T-helper 1 cell treated with Interleukin-12 subunit alpha and Interleukin-12 subunit beta and Interleukin-4 antibody, amounts not matched to agents 30 ng/mL and 1 ng/mL, for 36 hours (primary cell): ENCODE measurements around the gene HOXD12. TPM values are rescaled to one million over a fixed set of nuclear protein-coding genes. Genes with fewer than 3 reads are reported as not detected.

Experiments
- intact Hi-C: fragments of 100-400 bp; cut with micrococcal nuclease; formaldehyde crosslinking; loops from one replicate; pipeline ENCODE4 v1.15.1; 2024
- total RNA-seq: library from RNA; stranded (reverse); gene quantifications from 2 replicates; pipeline ENCODE4 v1.2.3, GENCODE V29; 2022

HOXD12 gene
- total RNA-seq, 1 donor from 2014 or later, result not detected

- intact Hi-C loops, result no loop called here
Observed at GRCh38 chr2:176117162-176117822, 17.7 kb downstream of the HOXD12 start.

- intact Hi-C loops, result no loop called here
Observed at GRCh38 chr2:176117823-176118371, 18.3 kb downstream of the HOXD12 start.

- intact Hi-C loops, result loop anchor here (1.0 kb wide), 1 partner anchor 9 kb away; no protein-coding TSS in a partner anchor
Observed at GRCh38 chr2:176118601-176119339, 19.2 kb downstream of the HOXD12 start.

GRCh38 chr2:176120364-176121189, 21.0 kb downstream of the HOXD12 start:
- intact Hi-C loops, result loop anchor here (1.0 kb wide), 1 partner anchor 12 kb away; no protein-coding TSS in a partner anchor

- intact Hi-C loops, result loop anchor here (1.0 kb wide), 1 partner anchor 11 kb away; no protein-coding TSS in a partner anchor
Observed at GRCh38 chr2:176121190-176122051, 21.8 kb downstream of the HOXD12 start.

- intact Hi-C loops, result no loop called here
Observed at GRCh38 chr2:176122052-176122682, 22.6 kb downstream of the HOXD12 start.

- intact Hi-C loops, result no loop called here
Observed at GRCh38 chr2:176122683-176123410, 23.3 kb downstream of the HOXD12 start, which contains the start of gene HOXD9. Gene HOXD9 (plus strand): TSS chr2:176122719. CDS start chr2:176122769, 50 bp downstream.

- intact Hi-C loops, result no loop called here
Observed at GRCh38 chr2:176123411-176124109, 24.0 kb downstream of the HOXD12 start.

GRCh38 chr2:176124110-176124946, 24.7 kb downstream of the HOXD12 start:
- intact Hi-C loops, result no loop called here

GRCh38 chr2:176124947-176125771, 25.6 kb downstream of the HOXD12 start:
- intact Hi-C loops, result loop anchor here (5.0 kb wide), 1 partner anchor 1597 kb away; no protein-coding TSS in a partner anchor

- intact Hi-C loops, result loop anchor here (5.0 kb wide), 1 partner anchor 1597 kb away; no protein-coding TSS in a partner anchor
Observed at GRCh38 chr2:176125772-176126054, 26.1 kb downstream of the HOXD12 start.

GRCh38 chr2:176126929-176127773, 27.6 kb downstream of the HOXD12 start:
- intact Hi-C loops, result loop anchor here (1.0 to 5.0 kb wide), 6 partner anchors 328 to 1595 kb away; no protein-coding TSS in a partner anchor

- intact Hi-C loops, result loop anchor here (1.0 to 5.0 kb wide), 7 partner anchors 328 to 1595 kb away; no protein-coding TSS in a partner anchor
Observed at GRCh38 chr2:176127774-176128072, 28.1 kb downstream of the HOXD12 start.

GRCh38 chr2:176128172-176128981, 28.8 kb downstream of the HOXD12 start:
- intact Hi-C loops, result loop anchor here (1.0 to 5.0 kb wide), 2 partner anchors 426 to 1594 kb away; no protein-coding TSS in a partner anchor
